Measurements from ENCODE around the gene OPN1SW. TPM values are rescaled to one million over a fixed set of nuclear protein-coding genes. Genes with fewer than 3 reads are reported as not detected.

Gene OPN1SW
- total RNA-seq, 1 donor from 2014 or later: not detected

DNA sequence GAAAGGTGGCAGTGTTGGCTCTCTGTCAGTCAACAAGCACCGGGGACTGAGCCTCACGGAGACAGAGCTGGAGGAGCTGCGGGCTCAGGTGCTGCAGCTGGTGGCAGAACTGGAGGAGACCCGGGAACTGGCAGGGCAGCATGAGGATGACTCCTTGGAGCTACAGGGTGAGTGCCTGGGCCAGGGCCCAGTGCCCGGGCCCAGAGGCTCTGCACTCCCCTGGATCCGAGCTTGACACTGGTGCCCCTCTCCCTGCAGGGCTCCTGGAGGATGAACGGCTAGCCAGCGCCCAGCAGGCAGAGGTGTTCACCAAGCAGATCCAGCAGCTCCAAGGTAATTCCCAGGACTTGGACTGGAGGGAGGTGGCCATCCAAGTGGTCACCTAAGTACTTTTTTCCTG is 18.8 kb upstream of the OPN1SW start:
- H3K27me3 ChIP-seq (ENCODE audit: control insufficient read depth in 3 of 3, insufficient read depth in 3 of 3, low read length in 3 of 3): no peaks in the 10 kb centered on the region
- H3K4me1 ChIP-seq (ENCODE audit: control insufficient read depth in 3 of 3, insufficient read depth in 3 of 3, low read length in 3 of 3): peaks cover 16 to 30% (median 28%) of the 10 kb centered on the region in 3 donors
- H3K9me3 ChIP-seq (ENCODE audit: control insufficient read depth in 3 of 3, low read length in 3 of 3): no peaks in the 10 kb centered on the region
- H3K27ac ChIP-seq (ENCODE audit: low read depth, low read length): no peak overlapping the region
- H3K36me3 ChIP-seq (ENCODE audit: control insufficient read depth in 3 of 3, insufficient read depth in 3 of 3, low read length in 3 of 3): no peaks in the 10 kb centered on the region
- H3K9ac ChIP-seq (ENCODE audit: low read depth in 1 of 3, low read length in 3 of 3): peak overlapping the region in 1 of 3 donors; percentile 40
- no peak overlapping the region for H3K4me3 ChIP-seq (ENCODE audit: low read length in 3 of 3)

DNA sequence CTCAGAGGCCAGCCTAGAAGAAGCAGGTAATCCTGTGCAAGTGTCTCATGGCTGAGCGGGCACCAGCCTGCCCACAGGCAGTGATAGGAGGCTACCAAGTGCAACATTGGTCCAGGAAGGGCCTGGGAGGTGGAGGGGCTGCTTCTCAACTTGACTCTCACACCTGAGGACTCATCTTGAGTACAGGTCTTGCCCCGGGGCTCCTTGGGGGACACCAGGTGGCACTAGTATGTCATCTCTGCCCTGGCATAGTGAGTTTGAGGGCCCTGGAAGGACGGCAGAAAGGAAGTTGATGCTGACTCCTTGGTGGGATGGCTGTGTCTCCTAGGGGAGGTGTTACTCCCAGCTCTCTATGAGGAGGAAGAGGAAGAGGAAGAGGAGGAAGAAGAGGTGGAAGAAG is 18.4 kb upstream of the OPN1SW start:
- no peaks in the 10 kb centered on the region for H3K9me3 ChIP-seq (ENCODE audit: control insufficient read depth in 3 of 3, low read length in 3 of 3)
- no peak overlapping the region for H3K27ac ChIP-seq (ENCODE audit: low read depth, low read length)

DNA sequence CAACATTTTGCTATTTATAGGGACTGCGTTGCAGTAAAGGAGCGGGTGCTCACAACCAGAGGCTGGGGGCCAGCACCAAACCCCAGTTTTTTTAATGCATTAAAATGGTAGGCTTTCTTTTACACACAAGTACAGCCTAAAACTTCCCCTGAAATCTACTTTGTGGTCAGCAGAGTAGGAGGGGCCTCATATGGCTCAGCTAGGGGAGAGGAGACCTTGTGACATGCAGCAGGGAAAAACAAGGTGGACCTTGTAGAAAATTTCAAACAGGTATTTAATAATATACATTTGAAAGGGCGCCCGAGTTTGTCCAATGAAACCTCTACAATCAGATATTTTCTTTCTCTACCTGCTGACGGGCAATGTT is 17.6 kb upstream of the OPN1SW start:
- no peaks in the 10 kb centered on the region for H3K9me3 ChIP-seq (ENCODE audit: control insufficient read depth in 3 of 3, low read length in 3 of 3)
- H3K4me3 ChIP-seq (ENCODE audit: low read length in 3 of 3): no peak overlapping the region
- H3K9ac ChIP-seq (ENCODE audit: low read depth in 1 of 3, low read length in 3 of 3): no peak overlapping the region
- no peaks in the 10 kb centered on the region for H3K27me3 ChIP-seq (ENCODE audit: control insufficient read depth in 3 of 3, insufficient read depth in 3 of 3, low read length in 3 of 3)
- no peak overlapping the region for H3K27ac ChIP-seq (ENCODE audit: low read depth, low read length)
- H3K4me1 ChIP-seq (ENCODE audit: control insufficient read depth in 3 of 3, insufficient read depth in 3 of 3, low read length in 3 of 3): peaks cover 16 to 30% (median 28%) of the 10 kb centered on the region in 3 donors
- no peaks in the 10 kb centered on the region for H3K36me3 ChIP-seq (ENCODE audit: control insufficient read depth in 3 of 3, insufficient read depth in 3 of 3, low read length in 3 of 3)

More for the DNA sequence above, 18.4 kb upstream of the OPN1SW start:
- Histone ChIP-seq H3K27me3 (ENCODE audit: control insufficient read depth in 3 of 3, insufficient read depth in 3 of 3, low read length in 3 of 3) (no peaks in the 10 kb centered on the region), H3K4me3 (ENCODE audit: low read length in 3 of 3) (no peak overlapping the region), H3K9ac (ENCODE audit: low read depth in 1 of 3, low read length in 3 of 3) (peak overlapping the region in 1 of 3 donors; percentile 40), H3K4me1 (ENCODE audit: control insufficient read depth in 3 of 3, insufficient read depth in 3 of 3, low read length in 3 of 3) (peaks cover 16 to 30% (median 28%) of the 10 kb centered on the region in 3 donors), H3K36me3 (ENCODE audit: control insufficient read depth in 3 of 3, insufficient read depth in 3 of 3, low read length in 3 of 3) (no peaks in the 10 kb centered on the region)

DNA sequence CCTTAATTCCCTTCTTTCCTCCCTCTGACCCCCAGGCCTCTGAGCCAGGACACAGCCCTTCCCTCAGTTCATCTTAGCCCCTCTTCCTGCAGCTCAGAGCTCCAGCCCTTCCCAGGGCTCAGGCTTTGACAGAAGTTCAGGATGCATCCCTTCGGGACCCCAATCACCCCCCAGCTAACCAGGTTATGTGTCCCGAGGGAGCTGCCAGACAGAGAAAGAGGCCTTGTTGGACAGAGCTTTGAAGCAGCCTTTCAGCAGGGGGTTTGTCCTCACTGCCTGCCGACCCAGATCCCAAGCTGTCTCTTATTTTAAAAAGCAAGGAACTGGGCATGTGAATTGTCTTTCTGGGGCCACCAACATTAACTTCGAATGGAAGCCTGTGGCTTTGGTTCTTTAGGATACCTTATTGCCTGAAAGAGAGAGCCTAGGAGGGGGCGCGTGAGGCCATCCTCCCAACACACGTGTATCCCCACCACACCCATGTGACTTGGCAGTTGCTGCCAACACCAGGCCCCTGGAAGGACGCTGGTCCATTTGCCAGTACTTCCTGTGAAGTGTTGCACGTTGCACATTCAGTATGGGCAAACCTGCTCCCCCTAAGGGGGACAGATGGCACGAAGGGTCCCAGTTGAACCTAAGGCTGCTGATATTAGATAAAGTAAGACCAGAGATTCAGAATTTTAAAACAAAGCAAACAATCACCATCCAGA is 17.0 kb upstream of the OPN1SW start:
- Histone ChIP-seq H3K27ac (ENCODE audit: low read depth, low read length) (no peak overlapping the region), H3K4me3 (ENCODE audit: low read length in 3 of 3) (no peak overlapping the region), H3K9ac (ENCODE audit: low read depth in 1 of 3, low read length in 3 of 3) (no peak overlapping the region), H3K36me3 (ENCODE audit: control insufficient read depth in 3 of 3, insufficient read depth in 3 of 3, low read length in 3 of 3) (no peaks in the 10 kb centered on the region), H3K9me3 (ENCODE audit: control insufficient read depth in 3 of 3, low read length in 3 of 3) (no peaks in the 10 kb centered on the region), H3K27me3 (ENCODE audit: control insufficient read depth in 3 of 3, insufficient read depth in 3 of 3, low read length in 3 of 3) (no peaks in the 10 kb centered on the region), H3K4me1 (ENCODE audit: control insufficient read depth in 3 of 3, insufficient read depth in 3 of 3, low read length in 3 of 3) (peaks cover 16 to 30% (median 28%) of the 10 kb centered on the region in 3 donors)

DNA sequence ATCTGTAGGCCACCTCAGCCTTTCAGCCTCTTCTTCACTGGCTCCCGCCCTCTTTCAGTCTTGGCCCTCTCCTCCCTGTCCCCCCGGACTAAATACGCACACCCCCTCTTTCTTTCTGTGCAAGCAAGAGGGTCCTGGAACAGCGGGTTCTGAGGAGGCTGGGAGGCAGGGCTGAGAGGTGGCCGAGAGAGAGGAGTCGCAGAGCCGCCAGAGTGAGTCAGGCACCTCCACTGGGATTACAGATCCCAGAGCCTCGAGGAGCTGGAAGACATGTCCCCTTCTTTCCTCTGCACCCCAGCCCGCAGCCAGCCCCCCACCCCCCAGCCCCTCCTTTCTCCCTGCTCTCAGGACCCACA is 16.4 kb upstream of the OPN1SW start:
- Histone ChIP-seq H3K27me3 (ENCODE audit: control insufficient read depth in 3 of 3, insufficient read depth in 3 of 3, low read length in 3 of 3) (no peaks in the 10 kb centered on the region), H3K4me1 (ENCODE audit: control insufficient read depth in 3 of 3, insufficient read depth in 3 of 3, low read length in 3 of 3) (peaks cover 16 to 30% (median 28%) of the 10 kb centered on the region in 3 donors), H3K27ac (ENCODE audit: low read depth, low read length) (no peak overlapping the region), H3K9ac (ENCODE audit: low read depth in 1 of 3, low read length in 3 of 3) (peak overlapping the region in 2 of 3 donors; percentile 70 to 77), H3K9me3 (ENCODE audit: control insufficient read depth in 3 of 3, low read length in 3 of 3) (no peaks in the 10 kb centered on the region), H3K4me3 (ENCODE audit: low read length in 3 of 3) (peak overlapping the region; percentile 70 to 82 (median 74)), H3K36me3 (ENCODE audit: control insufficient read depth in 3 of 3, insufficient read depth in 3 of 3, low read length in 3 of 3) (no peaks in the 10 kb centered on the region)

DNA sequence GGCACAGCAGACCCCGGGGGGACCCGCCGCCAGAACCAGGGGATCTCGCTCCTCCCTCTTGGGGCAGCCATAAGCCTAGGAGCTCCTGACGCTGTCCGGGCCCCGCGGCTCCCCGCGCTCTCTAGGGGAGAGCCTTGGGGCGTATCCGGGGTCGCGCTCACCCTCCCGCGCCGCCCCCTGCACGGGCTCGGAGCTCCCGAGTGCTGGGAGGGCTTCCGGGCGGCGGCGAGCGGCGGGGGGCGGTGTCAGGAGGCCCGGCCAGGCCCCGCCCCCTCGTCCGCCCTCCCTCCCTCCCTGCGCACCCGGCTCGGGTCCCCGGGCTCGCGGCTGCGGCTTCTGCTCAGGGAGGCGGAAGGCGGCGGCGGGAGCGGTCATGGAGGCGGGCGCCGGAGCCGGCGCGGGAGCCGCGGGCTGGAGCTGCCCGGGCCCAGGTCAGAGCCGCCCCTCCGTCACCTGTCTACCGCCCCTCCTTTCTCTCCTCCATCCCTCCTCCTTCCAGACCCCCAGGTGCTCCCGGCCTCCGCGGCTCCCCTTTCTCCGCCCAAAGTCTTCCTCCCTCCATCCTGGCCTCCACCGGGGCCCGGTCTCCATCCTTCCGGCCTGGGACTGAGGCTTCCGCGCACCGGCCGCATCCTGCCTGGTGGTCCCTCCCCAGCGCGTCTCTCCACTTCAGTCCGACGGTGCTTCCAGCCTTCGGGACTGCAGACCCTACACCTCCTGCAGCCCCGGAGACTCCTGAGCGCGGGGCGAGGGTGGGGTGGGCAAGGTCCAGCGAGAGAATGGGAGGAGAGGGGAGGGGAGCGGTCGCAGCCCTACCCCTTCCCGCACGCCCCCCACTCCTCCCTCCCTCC is 15.8 kb upstream of the OPN1SW start, which contains the start of gene CCDC136:
CCDC136 (plus strand) TSS at position 848 of the 851 bp plus-strand sequence. CDS start 444 bp downstream, outside the sequence.
- H3K27me3 ChIP-seq (ENCODE audit: control insufficient read depth in 3 of 3, insufficient read depth in 3 of 3, low read length in 3 of 3): no peaks in the 10 kb centered on the region

DNA sequence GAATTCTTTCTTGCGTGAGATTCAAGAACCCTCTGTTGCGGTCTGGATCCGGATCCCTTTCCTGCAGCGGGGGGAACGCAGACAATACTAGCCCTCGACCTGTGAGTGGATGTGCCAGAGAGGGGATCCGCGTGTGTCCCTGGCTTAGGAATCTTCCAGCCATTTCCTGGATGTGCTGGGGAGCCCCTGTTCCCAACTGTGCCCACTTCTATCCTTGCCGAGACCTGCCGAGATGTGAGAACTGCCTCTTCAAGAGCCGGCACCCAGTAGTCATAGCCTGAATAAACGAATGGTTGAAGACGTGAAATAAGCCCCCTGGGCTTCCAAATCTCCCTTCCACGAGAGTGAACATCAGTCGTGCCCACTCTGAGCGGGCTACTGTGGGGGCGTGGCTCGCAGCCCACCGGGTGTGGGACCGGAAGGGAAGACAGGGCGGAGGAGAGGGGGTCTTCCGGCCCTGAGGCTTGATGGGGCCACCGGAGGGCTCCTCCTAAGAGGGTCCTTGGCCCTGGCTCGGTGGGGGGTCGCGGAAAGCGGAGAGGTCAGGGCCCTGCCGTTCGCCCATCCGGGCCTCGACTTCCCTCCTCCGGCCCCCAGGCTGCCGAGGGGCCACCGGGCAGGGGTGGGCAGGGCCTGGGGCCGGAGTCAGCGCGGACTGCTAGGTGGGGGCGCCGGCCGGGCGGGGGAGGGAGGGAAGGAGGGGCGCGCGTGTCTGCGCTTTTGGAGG is 14.9 kb upstream of the OPN1SW start:
- Histone ChIP-seq H3K27ac (ENCODE audit: low read depth, low read length) (no peak overlapping the region), H3K4me3 (ENCODE audit: low read length in 3 of 3) (peak overlapping the region; percentile 56 to 82 (median 74)), H3K36me3 (ENCODE audit: control insufficient read depth in 3 of 3, insufficient read depth in 3 of 3, low read length in 3 of 3) (no peaks in the 10 kb centered on the region), H3K27me3 (ENCODE audit: control insufficient read depth in 3 of 3, insufficient read depth in 3 of 3, low read length in 3 of 3) (no peaks in the 10 kb centered on the region), H3K4me1 (ENCODE audit: control insufficient read depth in 3 of 3, insufficient read depth in 3 of 3, low read length in 3 of 3) (peaks cover 16 to 26% (median 26%) of the 10 kb centered on the region in 3 donors), H3K9me3 (ENCODE audit: control insufficient read depth in 3 of 3, low read length in 3 of 3) (no peaks in the 10 kb centered on the region), H3K9ac (ENCODE audit: low read depth in 1 of 3, low read length in 3 of 3) (peak overlapping the region; percentile 65 to 77 (median 70))

More for the DNA sequence above, 15.8 kb upstream of the OPN1SW start, which contains the start of gene CCDC136:
- Histone ChIP-seq H3K27ac (ENCODE audit: low read depth, low read length) (no peak within 1 kb of the TSS), H3K4me1 (ENCODE audit: control insufficient read depth in 3 of 3, insufficient read depth in 3 of 3, low read length in 3 of 3) (peaks cover 16 to 29% (median 28%) of the 10 kb centered on the region in 3 donors), H3K9me3 (ENCODE audit: control insufficient read depth in 3 of 3, low read length in 3 of 3) (no peaks in the 10 kb centered on the region), H3K9ac (ENCODE audit: low read depth in 1 of 3, low read length in 3 of 3) (peak within 1 kb of the TSS; percentile 65 to 77 (median 70)), H3K36me3 (ENCODE audit: control insufficient read depth in 3 of 3, insufficient read depth in 3 of 3, low read length in 3 of 3) (no peaks in the 10 kb centered on the region), H3K4me3 (ENCODE audit: low read length in 3 of 3) (peak within 1 kb of the TSS; percentile 70 to 82 (median 74))

DNA sequence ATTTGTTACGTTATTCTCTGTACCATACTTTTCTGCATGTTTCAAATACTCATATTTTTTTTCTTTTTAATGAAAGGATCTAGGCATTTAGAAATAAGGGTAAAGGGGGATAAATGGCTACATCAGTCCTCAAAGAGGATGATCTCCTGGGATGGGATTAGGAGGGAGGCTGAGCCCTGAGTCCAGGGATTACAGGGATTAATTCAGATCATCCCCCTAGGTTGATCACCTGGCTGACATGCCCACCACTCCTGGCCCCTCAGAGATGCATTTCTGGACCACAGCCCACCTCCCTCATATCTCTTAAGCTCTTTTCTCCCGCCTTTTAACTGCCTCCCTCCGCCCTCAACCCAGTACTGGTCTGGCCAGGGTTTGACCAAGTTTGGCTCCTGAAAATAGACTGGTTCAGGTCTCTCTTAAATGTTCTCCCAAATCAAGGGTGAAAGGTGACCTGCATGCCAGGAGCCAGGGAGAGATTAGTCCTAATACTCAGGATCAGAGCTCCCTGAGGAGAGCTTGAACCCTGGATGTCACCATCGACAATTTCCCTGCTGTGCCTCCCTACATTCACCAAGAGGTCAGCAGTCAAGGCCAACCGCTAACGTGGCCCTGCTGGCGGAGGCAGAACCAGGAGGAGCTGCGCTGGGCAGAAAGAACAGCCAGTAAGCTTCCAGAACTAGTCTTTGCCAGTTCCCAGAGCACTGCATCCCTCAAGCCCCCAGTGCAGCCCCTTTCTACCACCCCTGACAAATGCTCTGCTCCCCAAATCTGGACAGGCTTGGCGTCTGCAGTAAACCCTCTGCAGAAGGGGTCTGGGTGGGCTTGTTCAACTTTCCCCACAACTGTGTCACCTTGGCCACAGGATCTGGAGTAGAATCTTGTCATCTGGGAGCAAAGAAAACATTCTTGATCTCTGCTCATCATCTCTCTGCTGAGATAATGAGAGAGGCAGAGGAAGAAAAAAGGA is 13.1 kb upstream of the OPN1SW start:
- H3K9me3 ChIP-seq (ENCODE audit: control insufficient read depth in 3 of 3, low read length in 3 of 3): no peaks in the 10 kb centered on the region
- no peaks in the 10 kb centered on the region for H3K27me3 ChIP-seq (ENCODE audit: control insufficient read depth in 3 of 3, insufficient read depth in 3 of 3, low read length in 3 of 3)
- H3K4me3 ChIP-seq (ENCODE audit: low read length in 3 of 3): no peak overlapping the region
- H3K36me3 ChIP-seq (ENCODE audit: control insufficient read depth in 3 of 3, insufficient read depth in 3 of 3, low read length in 3 of 3): no peaks in the 10 kb centered on the region
- no peak overlapping the region for H3K9ac ChIP-seq (ENCODE audit: low read depth in 1 of 3, low read length in 3 of 3)
- H3K27ac ChIP-seq (ENCODE audit: low read depth, low read length): no peak overlapping the region
- H3K4me1 ChIP-seq (ENCODE audit: control insufficient read depth in 3 of 3, insufficient read depth in 3 of 3, low read length in 3 of 3): peaks cover 16 to 19% (median 16%) of the 10 kb centered on the region in 3 donors

DNA sequence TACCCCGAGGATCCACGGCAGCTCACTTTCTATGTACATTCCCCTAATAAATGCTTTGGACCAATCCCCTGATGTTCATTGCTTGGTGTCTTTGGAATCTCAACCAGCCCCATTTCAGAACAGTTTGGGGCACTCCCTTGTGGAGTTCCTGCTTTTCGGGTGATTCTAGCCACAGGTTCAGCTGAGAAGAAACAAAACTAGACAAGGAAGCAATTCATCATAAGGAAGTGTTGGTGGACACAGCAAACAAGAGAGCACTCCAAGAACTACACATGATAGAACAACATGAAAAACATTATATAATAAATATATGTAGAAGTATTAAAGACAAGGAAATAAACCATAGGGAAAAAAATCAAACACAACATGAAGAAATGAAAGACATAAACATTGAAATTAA is 10.1 kb upstream of the OPN1SW start:
- no peaks in the 10 kb centered on the region for H3K9me3 ChIP-seq (ENCODE audit: control insufficient read depth in 3 of 3, low read length in 3 of 3)
- H3K9ac ChIP-seq (ENCODE audit: low read depth in 1 of 3, low read length in 3 of 3): no peak overlapping the region
- no peak overlapping the region for H3K27ac ChIP-seq (ENCODE audit: low read depth, low read length)
- H3K4me3 ChIP-seq (ENCODE audit: low read length in 3 of 3): no peak overlapping the region
- H3K36me3 ChIP-seq (ENCODE audit: control insufficient read depth in 3 of 3, insufficient read depth in 3 of 3, low read length in 3 of 3): no peaks in the 10 kb centered on the region
- no peaks in the 10 kb centered on the region for H3K27me3 ChIP-seq (ENCODE audit: control insufficient read depth in 3 of 3, insufficient read depth in 3 of 3, low read length in 3 of 3)
- H3K4me1 ChIP-seq (ENCODE audit: control insufficient read depth in 3 of 3, insufficient read depth in 3 of 3, low read length in 3 of 3): peaks cover 3 to 12% (median 9%) of the 10 kb centered on the region in 3 donors

All from skeletal muscle tissue (tissue), 4 donors.